ENCODE measurements around the gene TCN2. TPM values are rescaled to one million over a fixed set of nuclear protein-coding genes. Genes with fewer than 3 reads are reported as not detected.
"Not testable (repeated sequence)": the region's sequence is repeated elsewhere in the genome, so short reads cannot be mapped to it uniquely, and the experiment has no call there.

The TCN2 gene
- total RNA-seq, 4 donors from 2014 or later, result 26.3 to 55.1 (median 41.4) TPM

- Histone ChIP-seq H3K36me3 (no peaks in the 10 kb centered on the region), H3K4me1 (no peaks in the 10 kb centered on the region), H3K27me3 (no peaks in the 10 kb centered on the region), H3K9me3 (no peaks in the 10 kb centered on the region), H3K27ac (no peak overlapping the region), H3K4me3 (replicated peaks in 1 of 3) (no peak overlapping the region)
- 85 to 88% methylated on average over 6 of the region's 6 CpGs for WGBS, 2 donors
- no peak for TF ChIP-seq POLR2A (IDR thresholded peaks at IDR 0.05)
- TF ChIP-seq CTCF (IDR thresholded peaks at IDR 0.05), result no peak
- intact Hi-C loops (cut with DNase I), result no loop called here
- no peak for DNase-seq
Measured at GRCh38 chr22:30562366-30562765, 44.6 kb upstream of the TCN2 start.

GRCh38 chr22:30564045-30564760 is 42.8 kb upstream of the TCN2 start:
- H3K27ac ChIP-seq, result no peak overlapping the region
- intact Hi-C loops (cut with DNase I), result no loop called here
- WGBS, 2 donors, result 72 to 81% methylated on average over 7 to 8 of the region's 8 CpGs

GRCh38 chr22:30564761-30565119 is 42.2 kb upstream of the TCN2 start:
- no peak for TF ChIP-seq CTCF (IDR thresholded peaks at IDR 0.05)
- no peak for TF ChIP-seq POLR2A (IDR thresholded peaks at IDR 0.05)
- no peak overlapping the region for H3K27ac ChIP-seq
- WGBS, 2 donors, result 28 to 30% methylated on average over 3 of the region's 3 CpGs

More at GRCh38 chr22:30564045-30564760, 42.8 kb upstream of the TCN2 start:
- TF ChIP-seq CTCF (IDR thresholded peaks at IDR 0.05) (no peak), POLR2A (IDR thresholded peaks at IDR 0.05) (no peak)
- Histone ChIP-seq H3K4me3 (replicated peaks in 1 of 3) (no peak overlapping the region), H3K4me1 (no peaks in the 10 kb centered on the region), H3K36me3 (no peaks in the 10 kb centered on the region), H3K27me3 (no peaks in the 10 kb centered on the region), H3K9me3 (no peaks in the 10 kb centered on the region)
- DNase-seq, result no peak

GRCh38 chr22:30565341-30565740 is 41.6 kb upstream of the TCN2 start:
- WGBS, 2 donors, result 81 to 98% methylated on average over 3 to 4 of the region's 4 CpGs
- H3K4me1 ChIP-seq, result no peaks in the 10 kb centered on the region
- no peak overlapping the region for H3K4me3 ChIP-seq (replicated peaks in 1 of 3)
- H3K36me3 ChIP-seq, result no peaks in the 10 kb centered on the region
- H3K9me3 ChIP-seq, result no peaks in the 10 kb centered on the region
- no peak for TF ChIP-seq CTCF (IDR thresholded peaks at IDR 0.05)
- no peak for TF ChIP-seq POLR2A (IDR thresholded peaks at IDR 0.05)
- H3K27me3 ChIP-seq, result no peaks in the 10 kb centered on the region
- intact Hi-C loops (cut with DNase I), result no loop called here
- no peak overlapping the region for H3K27ac ChIP-seq
- no peak for DNase-seq

More at GRCh38 chr22:30564761-30565119, 42.2 kb upstream of the TCN2 start:
- DNase-seq, result no peak
- Histone ChIP-seq H3K4me1 (no peaks in the 10 kb centered on the region), H3K27me3 (no peaks in the 10 kb centered on the region), H3K4me3 (replicated peaks in 1 of 3) (no peak overlapping the region), H3K9me3 (no peaks in the 10 kb centered on the region), H3K36me3 (no peaks in the 10 kb centered on the region)
- intact Hi-C loops (cut with DNase I), result no loop called here

GRCh38 chr22:30566125-30566524 is 40.8 kb upstream of the TCN2 start:
- DNase-seq, result no peak
- Histone ChIP-seq H3K27ac (no peak overlapping the region), H3K4me3 (replicated peaks in 1 of 3) (no peak overlapping the region), H3K4me1 (no peaks in the 10 kb centered on the region), H3K9me3 (no peaks in the 10 kb centered on the region), H3K36me3 (no peaks in the 10 kb centered on the region), H3K27me3 (no peaks in the 10 kb centered on the region)
- 76 to 82% methylated on average over 7 of the region's 7 CpGs for WGBS, 2 donors
- TF ChIP-seq POLR2A (IDR thresholded peaks at IDR 0.05), result no peak
- no peak for TF ChIP-seq CTCF (IDR thresholded peaks at IDR 0.05)
- intact Hi-C loops (cut with DNase I), result no loop called here

- H3K4me3 ChIP-seq (replicated peaks in 1 of 3); H3K4me1 ChIP-seq; H3K9me3 ChIP-seq; H3K36me3 ChIP-seq; DNase-seq; H3K27me3 ChIP-seq; intact Hi-C loops (cut with DNase I); H3K27ac ChIP-seq: not testable (repeated sequence)
- WGBS, 2 donors, result 90% methylated on average over 6 of the region's 6 CpGs
Measured at GRCh38 chr22:30567277-30567676, 39.7 kb upstream of the TCN2 start.

Measured in thyroid gland (tissue), 4 donors.